ENCODE data around the gene RAB27A. TPM values are rescaled to one million over a fixed set of nuclear protein-coding genes. Genes with fewer than 3 reads are reported as not detected.

The RAB27A gene
- total RNA-seq, 1 donor from 2014 or later: 12.8 TPM

GRCh38 chr15:55222588-55222987, 67.0 kb downstream of the RAB27A start:
- no peak for DNase-seq (ENCODE audit: low spot score)

DNA sequence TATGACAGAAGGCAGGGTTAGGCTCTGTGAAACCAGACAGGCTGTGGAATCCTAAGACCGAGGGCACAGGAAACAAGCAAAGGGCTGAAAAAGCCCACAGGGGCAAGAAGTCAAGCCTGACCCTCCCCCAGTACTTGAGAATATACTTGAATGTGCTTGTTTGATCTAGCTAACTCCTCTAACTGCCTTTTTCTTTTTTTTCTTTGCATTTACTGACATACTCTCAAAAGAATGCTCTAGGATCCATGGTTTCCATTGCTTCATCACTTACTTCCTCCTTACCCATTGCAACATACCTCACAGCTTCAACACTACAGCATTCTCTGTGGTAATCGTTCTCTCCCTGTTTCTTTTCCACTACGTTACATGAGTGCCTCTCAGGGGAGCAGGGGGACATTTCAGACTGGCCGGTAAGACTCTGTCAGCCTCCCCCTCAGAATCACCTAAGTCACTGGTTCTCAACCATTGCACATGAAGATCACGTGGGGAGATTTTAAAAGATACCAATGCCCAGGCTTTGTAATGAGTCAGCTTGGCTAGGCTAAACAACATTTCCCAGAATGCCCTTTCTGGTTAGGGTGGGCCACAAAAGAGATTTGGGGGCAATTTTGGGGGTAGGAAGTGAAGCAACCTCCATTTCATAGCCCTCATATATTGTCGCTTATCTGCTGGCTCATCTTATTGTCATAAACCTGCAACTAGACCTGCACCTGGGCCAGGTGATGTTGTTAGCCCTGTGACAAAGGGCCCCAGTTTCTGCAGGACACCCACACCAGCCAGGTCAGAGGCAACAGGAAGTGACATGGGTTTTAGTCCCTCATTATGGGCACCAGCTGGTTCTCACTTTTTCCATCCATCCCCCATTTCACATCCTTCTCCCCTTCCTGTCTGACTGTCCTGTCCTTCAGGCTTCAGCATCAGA, 68.3 kb downstream of the RAB27A start:
- DNase-seq (ENCODE audit: low spot score): no peak

DNA sequence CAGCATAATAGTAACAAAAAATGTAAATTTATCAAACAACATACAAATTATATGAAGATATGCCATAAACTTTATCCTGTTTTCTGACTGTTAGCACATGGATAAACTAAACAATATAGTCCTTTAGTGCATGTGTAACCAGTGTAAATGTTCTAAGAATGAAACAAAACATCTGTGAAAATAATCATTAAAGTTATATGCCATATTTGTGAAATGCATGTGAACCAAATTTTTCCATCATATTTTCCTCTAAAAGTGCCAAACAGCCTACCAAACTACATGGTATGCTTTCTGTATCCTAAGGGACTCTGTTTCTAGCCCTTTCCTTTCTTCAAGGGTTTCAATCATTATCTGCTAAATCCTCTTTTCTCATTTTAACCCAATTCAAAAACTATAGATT, 69.0 kb downstream of the RAB27A start:
- DNase-seq (ENCODE audit: low spot score): no peak

- DNase-seq (ENCODE audit: low spot score): no peak
Observed at GRCh38 chr15:55218056-55218455, 71.6 kb downstream of the RAB27A start.

DNA sequence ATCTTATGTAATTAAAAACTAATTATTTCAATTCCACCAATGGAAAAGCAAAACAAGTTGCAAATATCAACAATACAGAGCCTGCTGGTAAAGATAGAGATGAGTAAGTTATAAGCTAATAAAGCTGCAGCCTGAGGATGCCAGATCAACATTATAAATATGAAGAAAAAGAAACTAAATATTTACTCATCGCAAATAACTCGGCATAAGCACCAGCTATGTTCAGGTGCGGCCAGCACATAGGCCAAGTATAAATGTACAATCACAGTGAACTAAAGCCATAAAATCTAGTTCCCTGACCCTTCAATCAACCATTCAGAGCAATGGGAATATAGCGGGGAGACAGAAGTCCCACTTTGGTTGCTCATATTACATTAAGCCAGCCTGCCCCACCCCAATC, 85.1 kb downstream of the RAB27A start:
- DNase-seq (ENCODE audit: low spot score): no peak

- no peak for DNase-seq (ENCODE audit: low spot score)
Observed at GRCh38 chr15:55202206-55202605, 87.4 kb downstream of the RAB27A start.

- DNase-seq (ENCODE audit: low spot score): no peak
Observed at GRCh38 chr15:55198706-55199105, 90.9 kb downstream of the RAB27A start.

DNA sequence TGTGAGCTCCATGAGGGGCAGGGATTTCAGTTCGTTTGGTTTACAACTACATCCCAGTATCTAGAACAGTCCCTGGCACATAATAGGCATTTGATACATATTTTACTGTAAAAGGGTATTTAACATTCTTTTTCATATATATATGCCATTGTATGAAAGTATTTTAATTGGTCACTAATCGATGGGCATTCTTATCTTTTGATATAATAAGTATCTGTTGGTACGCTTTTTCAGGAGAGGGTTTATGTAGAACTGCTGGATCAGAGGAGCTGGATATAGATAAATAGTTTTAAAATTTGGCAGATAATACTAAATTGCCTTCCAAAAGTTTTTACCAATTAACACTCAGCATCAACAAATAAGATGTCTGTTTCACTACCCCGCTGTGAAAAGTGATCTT, 91.9 kb downstream of the RAB27A start:
- no peak for DNase-seq (ENCODE audit: low spot score)

DNA sequence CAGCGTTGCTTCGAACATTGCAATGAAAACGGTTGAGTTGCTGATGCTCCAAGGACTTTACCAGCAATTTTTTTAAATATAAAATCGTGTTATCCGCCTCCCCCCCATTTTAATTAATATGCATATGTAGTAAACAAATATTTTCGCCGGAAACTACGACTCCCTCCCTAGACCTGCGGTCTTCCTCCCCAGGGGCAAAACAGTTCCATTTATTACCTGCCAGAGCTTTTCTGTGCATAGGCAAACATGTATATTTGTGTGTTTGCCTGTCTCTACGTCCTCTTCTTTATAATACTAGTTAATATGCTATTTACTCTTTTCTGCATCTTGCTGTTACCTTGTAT, 92.3 kb downstream of the RAB27A start:
- DNase-seq (ENCODE audit: low spot score): no peak

GRCh38 chr15:55196458-55197361, 92.9 kb downstream of the RAB27A start, which contains the start of gene RSL24D1:
Gene RSL24D1, minus strand, starts transcription at chr15:55196941. Its CDS starts 51 bp downstream, at chr15:55196890.
- peak; percentile 97 for DNase-seq (ENCODE audit: low spot score)

- no peak for DNase-seq (ENCODE audit: low spot score)
Observed at GRCh38 chr15:55195996-55196395, 93.6 kb downstream of the RAB27A start.

GRCh38 chr15:55194256-55194655, 95.4 kb downstream of the RAB27A start:
- no peak for DNase-seq (ENCODE audit: low spot score)

- no peak for DNase-seq (ENCODE audit: low spot score)
Observed at GRCh38 chr15:55186331-55186730, 103.3 kb downstream of the RAB27A start.

DNA sequence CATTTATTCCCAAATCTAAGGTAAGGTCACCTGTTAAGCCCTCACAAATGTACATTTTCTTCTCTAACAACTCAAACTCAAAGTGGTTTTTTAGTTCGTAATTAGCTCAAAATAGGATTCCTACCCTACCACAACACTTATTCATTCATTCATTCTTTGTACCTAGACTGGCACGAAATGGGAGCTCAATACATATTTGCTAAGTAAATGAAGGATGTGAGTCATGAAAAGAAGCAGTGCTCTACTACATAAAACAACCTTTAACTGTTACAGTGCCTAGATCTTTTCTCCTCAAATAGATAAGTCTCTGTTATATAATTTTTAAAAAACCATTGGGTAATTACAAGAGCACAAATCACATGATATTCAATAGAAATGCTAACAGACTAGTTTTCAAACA, 105.9 kb downstream of the RAB27A start:
- DNase-seq (ENCODE audit: low spot score): no peak

DNA sequence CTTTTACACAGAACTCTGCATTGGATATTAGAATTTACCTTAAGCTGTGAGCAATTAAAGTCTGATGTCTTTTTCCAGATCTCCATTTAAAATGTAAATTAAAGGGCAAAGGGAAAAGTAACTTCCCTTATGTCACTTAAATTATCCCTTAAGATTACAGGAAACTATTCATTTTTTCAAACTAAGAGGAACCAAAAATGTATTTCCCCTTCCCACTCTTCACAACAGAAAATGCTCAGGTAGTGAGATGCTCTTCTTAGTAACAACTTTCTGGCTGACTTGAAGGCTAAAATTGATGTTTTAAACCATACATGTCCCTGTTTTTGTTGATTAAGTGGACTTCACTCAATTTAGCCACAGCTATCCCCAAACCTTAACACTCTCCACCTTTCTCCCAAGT, 110.5 kb downstream of the RAB27A start:
- DNase-seq (ENCODE audit: low spot score): no peak

DNA sequence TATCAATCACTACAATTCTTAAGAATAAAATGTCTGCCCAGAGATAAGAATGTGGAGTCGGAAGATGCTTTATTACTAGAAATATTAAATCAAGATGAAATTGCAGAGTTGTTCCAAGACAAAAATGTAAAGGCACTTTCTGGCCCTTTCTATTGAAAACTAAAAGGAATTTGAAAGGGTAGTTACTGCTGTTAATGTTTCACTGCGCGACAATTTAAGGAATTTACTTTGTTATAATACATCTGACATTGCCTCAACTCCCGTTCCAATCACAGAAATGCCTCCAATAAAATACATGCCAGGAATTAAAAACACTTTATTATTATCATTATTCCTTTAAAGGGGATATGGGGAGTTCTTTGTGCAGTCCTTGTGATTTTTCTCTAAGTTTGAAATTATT, 119.3 kb downstream of the RAB27A start:
- DNase-seq (ENCODE audit: low spot score): no peak

GRCh38 chr15:55168350-55168974, 121.2 kb downstream of the RAB27A start:
- peak; percentile 53 for DNase-seq (ENCODE audit: low spot score)

GRCh38 chr15:55164284-55164683, 125.3 kb downstream of the RAB27A start:
- no peak for DNase-seq (ENCODE audit: low spot score)

All from mucosa of gallbladder (tissue), 1 donor.